WTC11 (cell line): ENCODE measurements around the gene SNX10. TPM values are rescaled to one million over a fixed set of nuclear protein-coding genes. Genes with fewer than 3 reads are reported as not detected.

Experiments used
- ATAC-seq: fragments of 200-7000 bp; cut with Tn5 transposase; 2 replicates; pipeline ENCODE4 v1.10.0; 2021; ENCODE audit warnings: mild to moderate bottlenecking, moderate library complexity
- CTCF ChIA-PET: fragments of 300-600 bp; sonication (Branson Sonifier 250); formaldehyde crosslinking; loops from one replicate; lab custom pipeline; 2021; ENCODE audit warnings: antibody characterized with exemption; lab: Charles Lee
- POLR2A ChIA-PET: fragments of 350-600 bp; sonication (Branson Sonifier 250); formaldehyde crosslinking; loops from one replicate; lab custom pipeline; 2021; ENCODE audit warnings: antibody characterized with exemption; lab: Charles Lee
- DNase-seq: peaks from one replicate; pipeline ENCODE4 v3.0.0; 2021; ENCODE audit warnings: low spot score
- H3K27ac Mint-ChIP-seq: 2 replicates; pipeline ENCODE4 v1.8.0; 2021; ENCODE audit warnings: mixed read lengths
- H3K27me3 Mint-ChIP-seq: 2 replicates; pipeline ENCODE4 v1.8.0; 2021; ENCODE audit warnings: low read depth, mild to moderate bottlenecking, moderate library complexity, mixed read lengths
- H3K36me3 Mint-ChIP-seq: 2 replicates; pipeline ENCODE4 v1.8.0; 2021; ENCODE audit warnings: mixed read lengths
- H3K4me1 Mint-ChIP-seq: 2 replicates; pipeline ENCODE4 v1.8.0; 2022; ENCODE audit warnings: mixed read lengths
- H3K4me3 Mint-ChIP-seq: 2 replicates; pipeline ENCODE4 v1.8.0; 2021; ENCODE audit warnings: mild to moderate bottlenecking, moderate library complexity, mixed read lengths
- H3K9me3 Mint-ChIP-seq: 2 replicates; pipeline ENCODE4 v1.8.0; 2021; ENCODE audit warnings: mixed read lengths
- ATF3 ChIP-seq: sonication (generic); formaldehyde crosslinking; conservative IDR thresholded peaks from 2 replicates; pipeline ENCODE4 v1.8.1; 2022; ENCODE audit warnings: mild to moderate bottlenecking, missing genetic modification reagents
- E2F1 ChIP-seq: sonication (generic); formaldehyde crosslinking; IDR thresholded peaks from 2 replicates; pipeline ENCODE4 v1.8.0; 2022; ENCODE audit warnings: mild to moderate bottlenecking, missing genetic modification reagents
- ERG ChIP-seq: fragments of 250-450 bp; sonication (Bioruptor Pico); IDR thresholded peaks from 2 replicates; pipeline ENCODE4 v1.8.0; 2021; ENCODE audit warnings: mild to moderate bottlenecking
- ETV6 ChIP-seq: sonication (generic); formaldehyde crosslinking; IDR thresholded peaks from 2 replicates; pipeline ENCODE4 v1.8.1; 2022; ENCODE audit warnings: mild to moderate bottlenecking, missing genetic modification reagents
- GABPB1 ChIP-seq: sonication (generic); formaldehyde crosslinking; IDR thresholded peaks from 2 replicates; pipeline ENCODE4 v1.8.1; 2023; ENCODE audit warnings: mild to moderate bottlenecking, missing genetic modification reagents
- HMGXB4 ChIP-seq: sonication (generic); formaldehyde crosslinking; IDR thresholded peaks from 2 replicates; pipeline ENCODE4 v1.8.1; 2023; ENCODE audit warnings: mild to moderate bottlenecking, moderate library complexity, missing genetic modification reagents
- NFATC4 ChIP-seq: fragments of 250-450 bp; sonication (Bioruptor Pico); IDR thresholded peaks from 2 replicates; pipeline ENCODE4 v1.9.0; 2021; ENCODE audit warnings: mild to moderate bottlenecking
- NFE2L1 ChIP-seq: sonication (generic); formaldehyde crosslinking; IDR thresholded peaks from 2 replicates; pipeline ENCODE4 v1.8.1; 2023; ENCODE audit warnings: missing genetic modification reagents
- NFYB ChIP-seq: sonication (generic); formaldehyde crosslinking; conservative IDR thresholded peaks from 2 replicates; pipeline ENCODE4 v1.8.0; 2022; ENCODE audit warnings: low read depth, missing genetic modification reagents
- SP1 ChIP-seq: sonication (generic); formaldehyde crosslinking; conservative IDR thresholded peaks from 2 replicates; pipeline ENCODE4 v1.8.1; 2022; ENCODE audit warnings: missing genetic modification reagents
- TEAD4 ChIP-seq: sonication (generic); formaldehyde crosslinking; IDR thresholded peaks from 2 replicates; pipeline ENCODE4 v1.8.0; 2022; ENCODE audit warnings: mild to moderate bottlenecking, missing genetic modification reagents
- ZNF121 ChIP-seq: sonication (generic); formaldehyde crosslinking; IDR thresholded peaks from 2 replicates; pipeline ENCODE4 v1.8.0; 2023; ENCODE audit warnings: missing genetic modification reagents
- ZNF671 ChIP-seq: fragments of 250-450 bp; sonication (Bioruptor Pico); IDR thresholded peaks from 2 replicates; pipeline ENCODE4 v1.8.0; 2021; ENCODE audit warnings: mild to moderate bottlenecking
- ZSCAN18 ChIP-seq: fragments of 250-450 bp; sonication (Bioruptor Pico); IDR thresholded peaks from 2 replicates; pipeline ENCODE4 v2.1.2; 2022; ENCODE audit warnings: mild to moderate bottlenecking, moderate library complexity
- total RNA-seq: library from RNA; stranded (reverse); gene quantifications from 3 replicates; pipeline ENCODE4 v1.2.3, GENCODE V29; 2021

SNX10 gene
- total RNA-seq, 1 experiment from 2014 or later, result 10.8 TPM

- TF ChIP-seq ERG (CRISPR knock-in tag) (no peak), ZSCAN18 (CRISPR knock-in tag) (no peak)
Observed at GRCh38 chr7:26298472-26299058, 6.9 kb downstream of the SNX10 start (continued).

- TF ChIP-seq GABPB1 (CRISPR knock-in tag), result peak; percentile 37; the same call in 1 of the 2 replicates
- no peak for TF ChIP-seq NFE2L1 (CRISPR knock-in tag)
- TF ChIP-seq TEAD4 (CRISPR knock-in tag), result no peak
- TF ChIP-seq ZNF121 (CRISPR knock-in tag), result no peak
- TF ChIP-seq ETV6 (CRISPR knock-in tag), result no peak
- no peak for TF ChIP-seq NFATC4 (CRISPR knock-in tag)
- peaks cover 35% of the 10 kb centered on the region for H3K4me1 Mint-ChIP-seq
- H3K36me3 Mint-ChIP-seq, result no peaks in the 10 kb centered on the region
- POLR2A ChIA-PET, result no interaction called here
- CTCF ChIA-PET, result interaction anchor here (1.1 to 1.2 kb wide), 2 partner anchors 14 to 60 kb away, joined by 3 read pairs; no protein-coding TSS in a partner anchor
- H3K27me3 Mint-ChIP-seq, result no peaks in the 10 kb centered on the region
- H3K9me3 Mint-ChIP-seq, result no peaks in the 10 kb centered on the region
- DNase-seq (no peak), ATAC-seq (no peak)
- H3K4me3 Mint-ChIP-seq, result no peak overlapping the region
- H3K27ac Mint-ChIP-seq, result no peak overlapping the region
Observed at GRCh38 chr7:26305090-26305868, 13.6 kb downstream of the SNX10 start.

GRCh38 chr7:26305869-26306665 lies 14.4 kb downstream of the SNX10 start:
- ATAC-seq, result no peak
- CTCF ChIA-PET, result interaction anchor here (1.2 kb wide), 1 partner anchor 59 kb away, joined by 3 read pairs; no protein-coding TSS in a partner anchor
- POLR2A ChIA-PET, result no interaction called here
- Mint-ChIP-seq H3K4me3 (no peak overlapping the region), H3K36me3 (no peaks in the 10 kb centered on the region)
- TF ChIP-seq ATF3 (CRISPR knock-in tag), result no peak
- TF ChIP-seq NFATC4 (CRISPR knock-in tag), result no peak
- no peak for TF ChIP-seq ZNF671 (CRISPR knock-in tag)
- TF ChIP-seq NFYB (CRISPR knock-in tag), result no peak
- TF ChIP-seq, all 79 proteins: peak for 0
- H3K27ac Mint-ChIP-seq, result no peak overlapping the region
- no peaks in the 10 kb centered on the region for H3K27me3 Mint-ChIP-seq
- DNase-seq, result no peak
- H3K9me3 Mint-ChIP-seq, result no peaks in the 10 kb centered on the region
- peaks cover 35% of the 10 kb centered on the region for H3K4me1 Mint-ChIP-seq

GRCh38 chr7:26306790-26307189 lies 15.1 kb downstream of the SNX10 start:
- no peak overlapping the region for H3K4me3 Mint-ChIP-seq
- no peaks in the 10 kb centered on the region for H3K36me3 Mint-ChIP-seq
- peaks cover 35% of the 10 kb centered on the region for H3K4me1 Mint-ChIP-seq
- TF ChIP-seq SP1 (CRISPR knock-in tag), result no peak
- TF ChIP-seq E2F1 (CRISPR knock-in tag), result no peak
- no peak for TF ChIP-seq HMGXB4 (CRISPR knock-in tag)
- TF ChIP-seq, all 79 proteins: peak for 0
- POLR2A ChIA-PET, result no interaction called here
- CTCF ChIA-PET, result no interaction called here
- Mint-ChIP-seq H3K9me3 (no peaks in the 10 kb centered on the region), H3K27ac (no peak overlapping the region), H3K27me3 (no peaks in the 10 kb centered on the region)
- ATAC-seq, result peak; percentile 53
- no peak for DNase-seq
